H9 (cell line): ENCODE data around the gene DTNA. TPM values are rescaled to one million over a fixed set of nuclear protein-coding genes. Genes with fewer than 3 reads are reported as not detected.

Experiments
- DNase-seq: peaks from one replicate; pipeline ENCODE4 v3.0.0-alpha.2; 2017
- H2AFZ ChIP-seq: one replicate; pipeline ENCODE4 v1.6.1; 2013; ENCODE audit warnings: mild to moderate bottlenecking, low read length, control low read depth, moderate library complexity
- H2AK5ac ChIP-seq: 2 replicates; pipeline ENCODE4 v1.6.1; 2013; ENCODE audit warnings: low read length, control low read depth, mixed read lengths; ENCODE audit not compliant: insufficient read length
- H2BK120ac ChIP-seq: one replicate; pipeline ENCODE4 v1.6.1; 2013; ENCODE audit warnings: low read depth, mild to moderate bottlenecking, low read length, control low read depth, inconsistent platforms; ENCODE audit not compliant: poor library complexity, severe bottlenecking
- H2BK12ac ChIP-seq: 2 replicates; pipeline ENCODE4 v1.6.1; 2013; ENCODE audit warnings: low read length, control low read depth, mixed read lengths, low read depth; ENCODE audit not compliant: insufficient read length
- H2BK15ac ChIP-seq: 2 replicates; pipeline ENCODE4 v1.6.1; 2013; ENCODE audit warnings: low read depth, low read length, control low read depth
- H2BK20ac ChIP-seq: one replicate; pipeline ENCODE4 v1.6.1; 2013; ENCODE audit warnings: low read depth, mild to moderate bottlenecking, low read length, control low read depth, inconsistent platforms; ENCODE audit not compliant: poor library complexity, severe bottlenecking
- H2BK5ac ChIP-seq: 2 replicates; pipeline ENCODE4 v1.6.1; 2013; ENCODE audit warnings: low read length, control low read depth, mixed read lengths; ENCODE audit not compliant: insufficient read length
- H3K14ac ChIP-seq: 2 replicates; pipeline ENCODE4 v1.6.1; 2013; ENCODE audit warnings: low read length, control low read depth; ENCODE audit not compliant: insufficient read depth
- H3K18ac ChIP-seq: 2 replicates; pipeline ENCODE4 v1.6.1; 2013; ENCODE audit warnings: low read depth, mild to moderate bottlenecking, mixed read lengths, low read length, control low read depth; ENCODE audit not compliant: insufficient read length
- H3K23ac ChIP-seq: 2 replicates; pipeline ENCODE4 v1.6.1; 2013; ENCODE audit warnings: low read length, control low read depth, mixed read lengths, low read depth; ENCODE audit not compliant: insufficient read length
- H3K23me2 ChIP-seq: 2 replicates; pipeline ENCODE4 v1.6.1; 2013; ENCODE audit warnings: low read depth, mild to moderate bottlenecking, mixed read lengths, low read length, control low read depth; ENCODE audit not compliant: insufficient read length, poor library complexity, severe bottlenecking
- H3K27ac ChIP-seq: 2 replicates; pipeline ENCODE4 v1.5.1; 2013; ENCODE audit warnings: low read length, control low read depth, mixed read lengths, low read depth; ENCODE audit not compliant: insufficient read length
- H3K27me3 ChIP-seq: 2 replicates; pipeline ENCODE4 v1.6.1; 2013; ENCODE audit warnings: low read length, control low read depth, inconsistent platforms; ENCODE audit not compliant: insufficient read depth
- H3K4ac ChIP-seq: 2 replicates; pipeline ENCODE4 v1.6.1; 2013; ENCODE audit warnings: low read depth, mild to moderate bottlenecking, control low read depth, inconsistent platforms, low read length, moderate library complexity
- H3K4me1 ChIP-seq: 2 replicates; pipeline ENCODE4 v1.6.1; 2013; ENCODE audit warnings: low read length, control low read depth, inconsistent platforms; ENCODE audit not compliant: insufficient read depth
- H3K4me2 ChIP-seq: 2 replicates; pipeline ENCODE4 v1.6.1; 2013; ENCODE audit warnings: low read length, control low read depth, mixed read lengths; ENCODE audit not compliant: insufficient read length, insufficient read depth
- H3K56ac ChIP-seq: 2 replicates; pipeline ENCODE4 v1.6.1; 2013; ENCODE audit warnings: low read depth, mild to moderate bottlenecking, mixed read lengths, low read length, control low read depth; ENCODE audit not compliant: insufficient read length
- H3K79me1 ChIP-seq: 2 replicates; pipeline ENCODE4 v1.6.1; 2013; ENCODE audit warnings: low read depth, mild to moderate bottlenecking, moderate library complexity, low read length, control low read depth, inconsistent platforms; ENCODE audit not compliant: insufficient read depth, poor library complexity, severe bottlenecking
- H3K79me2 ChIP-seq: 2 replicates; pipeline ENCODE4 v1.6.1; 2013; ENCODE audit warnings: low read length, control low read depth, inconsistent platforms; ENCODE audit not compliant: insufficient read depth
- H3K9ac ChIP-seq: 2 replicates; pipeline ENCODE4 v1.6.1; 2013; ENCODE audit warnings: low read length, control low read depth, mixed read lengths; ENCODE audit not compliant: insufficient read length; ENCODE audit errors: extremely low read depth
- H3K9me3 ChIP-seq: one replicate; pipeline ENCODE4 v1.6.1; 2013; ENCODE audit warnings: low read depth, low read length, inconsistent platforms; ENCODE audit not compliant: control insufficient read depth
- H3T11ph ChIP-seq: one replicate; pipeline ENCODE4 v1.6.1; 2013; ENCODE audit warnings: mild to moderate bottlenecking, low read length, control low read depth, inconsistent platforms
- H4K20me1 ChIP-seq: one replicate; pipeline ENCODE4 v1.6.1; 2013; ENCODE audit not compliant: control insufficient read depth, insufficient read length, insufficient read depth
- H4K5ac ChIP-seq: 2 replicates; pipeline ENCODE4 v1.6.1; 2013; ENCODE audit warnings: low read depth, mild to moderate bottlenecking, mixed read lengths, low read length, control low read depth; ENCODE audit not compliant: insufficient read length
- H4K8ac ChIP-seq: replicated peaks from 2 replicates; pipeline ENCODE4 v1.6.1; 2013; ENCODE audit warnings: low read length, control low read depth, mixed read lengths, low read depth; ENCODE audit not compliant: insufficient read length
- H4K91ac ChIP-seq: 2 replicates; pipeline ENCODE4 v1.6.1; 2013; ENCODE audit warnings: low read depth, mild to moderate bottlenecking, moderate library complexity, mixed read lengths, low read length, control low read depth; ENCODE audit not compliant: insufficient read length
- H3K27ac Mint-ChIP-seq, 3 experiments: 2 replicates in 2 of 3; 3 replicates in 1 of 3; pipeline ENCODE4 v1.8.0; 2020 to 2021; ENCODE audit warnings: mixed read lengths in 3 of 3, mild to moderate bottlenecking in 1 of 3, moderate library complexity in 1 of 3
- H3K27me3 Mint-ChIP-seq: 2 replicates; pipeline ENCODE4 v1.8.0; 2021; ENCODE audit warnings: low read depth, mild to moderate bottlenecking, moderate library complexity, mixed read lengths
- H3K36me3 Mint-ChIP-seq, 3 experiments: 2 replicates in 2 of 3; 3 replicates in 1 of 3; pipeline ENCODE4 v1.8.0; 2020 to 2021; ENCODE audit warnings: low read depth in 3 of 3, mixed read lengths in 3 of 3; ENCODE audit not compliant: insufficient read depth in 1 of 3
- H3K4me1 Mint-ChIP-seq, 2 experiments: 2 replicates each; pipeline ENCODE4 v1.8.0; 2020; ENCODE audit warnings: mixed read lengths in 2 of 2
- H3K4me3 Mint-ChIP-seq, 2 experiments: 2 replicates in 1 of 2; 3 replicates in 1 of 2; pipeline ENCODE4 v1.8.0; 2020 to 2021; ENCODE audit warnings: mild to moderate bottlenecking in 2 of 2, mixed read lengths in 2 of 2, moderate library complexity in 1 of 2
- H3K9me3 Mint-ChIP-seq, 2 experiments: 2 replicates in 1 of 2; 3 replicates in 1 of 2; pipeline ENCODE4 v1.8.0; 2020; ENCODE audit warnings: mild to moderate bottlenecking in 2 of 2, mixed read lengths in 2 of 2, moderate library complexity in 1 of 2
- WGBS: extraction: QIAGEN DNeasy Blood & Tissue Kit; methylation state at CpG from one replicate; pipeline ENCODE4 v1.1.7; 2013; ENCODE audit warnings: missing lambda C conversion rate, low lambda C conversion rate, mixed read lengths; ENCODE audit not compliant: insufficient read length; ENCODE audit errors: extremely low coverage; 5-methylcytosine and 5-hydroxymethylcytosine counted together
- total RNA-seq: library from RNA; stranded (reverse); gene quantifications from 2 replicates; pipeline ENCODE4 v1.2.1, GENCODE V29; 2021
- TF ChIP-seq, protein P1 (sequence below): fragments of 200-600 bp; sonication (generic); conservative IDR thresholded peaks from 3 replicates; pipeline ENCODE4 v1.8.0; 2021; ENCODE audit warnings: antibody characterized with exemption, mild to moderate bottlenecking

DTNA gene
- total RNA-seq, 1 experiment from 2014 or later: 25.5 TPM

DNA sequence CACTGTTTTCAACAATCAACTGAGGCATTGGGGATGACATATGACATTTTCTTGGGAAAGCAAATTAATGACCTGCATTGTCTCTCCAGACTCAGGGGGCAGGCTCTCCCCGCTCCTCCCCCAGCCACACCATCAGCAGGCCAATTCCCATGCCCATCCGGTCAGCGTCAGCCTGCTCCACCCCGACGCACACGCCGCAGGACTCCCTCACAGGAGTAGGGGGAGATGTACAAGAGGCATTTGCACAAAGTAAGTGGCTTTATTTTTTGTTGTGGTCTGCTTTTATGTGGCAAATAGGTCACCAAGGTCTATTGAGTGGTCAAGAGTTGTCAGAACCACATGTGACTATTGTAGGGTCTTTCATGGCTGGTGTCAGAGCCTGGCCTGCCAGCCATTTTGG is 165.1 kb downstream of the DTNA start:
- Mint-ChIP-seq H3K4me1 (peaks cover 3 to 6% of the 10 kb centered on the region in 2 experiments; a peak in 3 of 4 replicates), H3K27ac (no peak overlapping the region), H3K4me3 (no peak overlapping the region), H3K9me3 (no peaks in the 10 kb centered on the region), H3K27me3 (no peaks in the 10 kb centered on the region), H3K36me3 (no peaks in the 10 kb centered on the region)
- Histone ChIP-seq H3K23me2 (no peaks in the 10 kb centered on the region), H4K5ac (no peak overlapping the region), H2AFZ (no peak overlapping the region), H2BK120ac (no peak overlapping the region), H3K14ac (no peak overlapping the region), H3K4me2 (no peak overlapping the region), H3K79me2 (no peaks in the 10 kb centered on the region), H3K9me3 (no peaks in the 10 kb centered on the region), H3K23ac (no peak overlapping the region), H3K27me3 (no peaks in the 10 kb centered on the region), H2AK5ac (no peak overlapping the region), H4K8ac (no peak overlapping the region), H2BK20ac (no peak overlapping the region), H3K4me1 (no peaks in the 10 kb centered on the region), H3K9ac (no peak overlapping the region), H2BK15ac (no peak overlapping the region), H4K91ac (no peak overlapping the region), H4K20me1 (no peaks in the 10 kb centered on the region), H2BK5ac (no peak overlapping the region), H2BK12ac (no peak overlapping the region), H3K56ac (no peak overlapping the region), H3K79me1 (no peaks in the 10 kb centered on the region), H3K27ac (no peak overlapping the region), H3K4ac (no peak overlapping the region), H3T11ph (no peak overlapping the region), H3K18ac (no peak overlapping the region)
- no peak for DNase-seq
- TF ChIP-seq, protein P1, sequence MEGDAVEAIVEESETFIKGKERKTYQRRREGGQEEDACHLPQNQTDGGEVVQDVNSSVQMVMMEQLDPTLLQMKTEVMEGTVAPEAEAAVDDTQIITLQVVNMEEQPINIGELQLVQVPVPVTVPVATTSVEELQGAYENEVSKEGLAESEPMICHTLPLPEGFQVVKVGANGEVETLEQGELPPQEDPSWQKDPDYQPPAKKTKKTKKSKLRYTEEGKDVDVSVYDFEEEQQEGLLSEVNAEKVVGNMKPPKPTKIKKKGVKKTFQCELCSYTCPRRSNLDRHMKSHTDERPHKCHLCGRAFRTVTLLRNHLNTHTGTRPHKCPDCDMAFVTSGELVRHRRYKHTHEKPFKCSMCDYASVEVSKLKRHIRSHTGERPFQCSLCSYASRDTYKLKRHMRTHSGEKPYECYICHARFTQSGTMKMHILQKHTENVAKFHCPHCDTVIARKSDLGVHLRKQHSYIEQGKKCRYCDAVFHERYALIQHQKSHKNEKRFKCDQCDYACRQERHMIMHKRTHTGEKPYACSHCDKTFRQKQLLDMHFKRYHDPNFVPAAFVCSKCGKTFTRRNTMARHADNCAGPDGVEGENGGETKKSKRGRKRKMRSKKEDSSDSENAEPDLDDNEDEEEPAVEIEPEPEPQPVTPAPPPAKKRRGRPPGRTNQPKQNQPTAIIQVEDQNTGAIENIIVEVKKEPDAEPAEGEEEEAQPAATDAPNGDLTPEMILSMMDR: no peak
- WGBS: no CpG with 5 or more reads among the region's 7 CpGs
